ENCODE measurements around the gene CASD1. TPM values are rescaled to one million over a fixed set of nuclear protein-coding genes. Genes with fewer than 3 reads are reported as not detected.

The CASD1 gene
- total RNA-seq, 4 donors from 2014 or later: 9.8 to 25.0 (median 14.2) TPM

DNA sequence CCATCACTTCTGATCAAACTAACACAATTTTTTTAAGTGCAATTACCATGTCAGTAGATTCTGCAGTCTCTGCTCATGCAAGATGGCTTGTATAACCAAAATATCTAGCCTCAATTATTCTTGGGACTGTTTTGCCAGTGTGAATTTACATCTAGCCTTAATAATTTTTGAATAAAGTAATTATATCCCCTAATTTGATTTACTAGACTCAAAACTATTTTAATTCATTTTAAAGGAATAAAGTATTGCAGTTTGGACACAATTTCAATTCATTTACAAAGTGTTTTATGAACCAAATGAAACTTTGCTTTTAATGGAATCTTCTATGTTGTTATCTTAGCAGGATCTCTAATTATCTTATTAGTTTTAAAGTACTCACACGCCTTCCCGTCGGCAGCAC is 90.7 kb downstream of the CASD1 start:
- Histone ChIP-seq H3K4me1 (no peaks in the 10 kb centered on the region), H3K4me3 (no peak overlapping the region), H3K9me3 (no peaks in the 10 kb centered on the region), H3K36me3 (no peaks in the 10 kb centered on the region), H3K27ac (no peak overlapping the region), H3K27me3 (no peaks in the 10 kb centered on the region)
- no peak for TF ChIP-seq POLR2A (IDR thresholded peaks at IDR 0.05)
- TF ChIP-seq, protein P1, sequence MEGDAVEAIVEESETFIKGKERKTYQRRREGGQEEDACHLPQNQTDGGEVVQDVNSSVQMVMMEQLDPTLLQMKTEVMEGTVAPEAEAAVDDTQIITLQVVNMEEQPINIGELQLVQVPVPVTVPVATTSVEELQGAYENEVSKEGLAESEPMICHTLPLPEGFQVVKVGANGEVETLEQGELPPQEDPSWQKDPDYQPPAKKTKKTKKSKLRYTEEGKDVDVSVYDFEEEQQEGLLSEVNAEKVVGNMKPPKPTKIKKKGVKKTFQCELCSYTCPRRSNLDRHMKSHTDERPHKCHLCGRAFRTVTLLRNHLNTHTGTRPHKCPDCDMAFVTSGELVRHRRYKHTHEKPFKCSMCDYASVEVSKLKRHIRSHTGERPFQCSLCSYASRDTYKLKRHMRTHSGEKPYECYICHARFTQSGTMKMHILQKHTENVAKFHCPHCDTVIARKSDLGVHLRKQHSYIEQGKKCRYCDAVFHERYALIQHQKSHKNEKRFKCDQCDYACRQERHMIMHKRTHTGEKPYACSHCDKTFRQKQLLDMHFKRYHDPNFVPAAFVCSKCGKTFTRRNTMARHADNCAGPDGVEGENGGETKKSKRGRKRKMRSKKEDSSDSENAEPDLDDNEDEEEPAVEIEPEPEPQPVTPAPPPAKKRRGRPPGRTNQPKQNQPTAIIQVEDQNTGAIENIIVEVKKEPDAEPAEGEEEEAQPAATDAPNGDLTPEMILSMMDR (IDR thresholded peaks at IDR 0.05 in 4 of 5, conservative IDR thresholded peaks at IDR 0.05 in 1 of 5): no peak
- ATAC-seq (no peak), DNase-seq (no peak)
- intact Hi-C loops (cut with DNase I; ENCODE audit: low total_unique reads) (no loop called here), in situ Hi-C loops (cut with MboI; ENCODE audit: low sequenced_read_pairs in 4 of 4) (no loop called here)

DNA sequence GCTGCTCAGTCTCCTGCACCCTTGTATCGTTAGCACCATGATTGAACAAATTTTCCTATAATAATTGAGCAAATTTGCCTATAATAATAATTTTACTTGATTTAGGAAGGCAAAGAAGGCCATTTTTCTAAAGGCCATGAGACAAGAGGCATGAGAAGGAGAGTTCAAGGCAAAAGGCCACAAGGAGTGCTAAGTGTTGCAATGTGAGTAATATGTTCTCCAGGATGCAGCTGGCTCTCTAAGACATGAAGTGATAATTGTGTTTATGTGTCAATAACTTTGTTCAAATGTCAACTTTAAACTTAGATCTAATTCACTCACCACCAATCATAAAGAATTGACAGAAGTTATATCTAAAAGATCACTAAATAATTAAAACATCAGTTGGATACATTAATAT is 92.6 kb downstream of the CASD1 start:
- TF ChIP-seq, protein P1 (IDR thresholded peaks at IDR 0.05 in 4 of 5, conservative IDR thresholded peaks at IDR 0.05 in 1 of 5): no peak
- no peak for TF ChIP-seq POLR2A (IDR thresholded peaks at IDR 0.05)
- no peaks in the 10 kb centered on the region for H3K27me3 ChIP-seq
- no peak overlapping the region for H3K4me3 ChIP-seq
- in situ Hi-C loops (cut with MboI; ENCODE audit: low sequenced_read_pairs in 4 of 4): no loop called here
- no peaks in the 10 kb centered on the region for H3K9me3 ChIP-seq
- no peaks in the 10 kb centered on the region for H3K36me3 ChIP-seq
- no peaks in the 10 kb centered on the region for H3K4me1 ChIP-seq
- H3K27ac ChIP-seq: no peak overlapping the region
- DNase-seq: no peak
- intact Hi-C loops (cut with DNase I; ENCODE audit: low total_unique reads): no loop called here
- ATAC-seq: no peak

DNA sequence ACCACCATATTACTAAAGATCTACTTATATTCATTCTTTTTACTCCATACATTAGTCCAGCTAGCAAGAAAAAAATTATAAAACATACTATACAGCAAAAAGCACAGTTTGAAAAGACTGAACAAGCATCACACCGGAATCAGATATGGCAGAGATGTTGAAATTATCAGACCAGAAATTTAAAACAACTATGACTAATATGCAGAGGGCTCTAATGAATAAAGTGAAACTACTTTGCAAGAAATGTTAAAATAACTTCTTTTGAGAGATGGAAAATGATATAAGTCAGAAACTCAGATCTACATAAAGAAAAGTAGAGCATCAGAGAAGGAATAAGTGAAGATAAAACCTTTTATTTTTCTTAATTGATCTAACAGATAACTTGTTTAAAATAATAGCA is 95.4 kb downstream of the CASD1 start:
- Histone ChIP-seq H3K4me3 (no peak overlapping the region), H3K9me3 (no peaks in the 10 kb centered on the region), H3K36me3 (no peaks in the 10 kb centered on the region), H3K4me1 (no peaks in the 10 kb centered on the region), H3K27me3 (no peaks in the 10 kb centered on the region), H3K27ac (no peak overlapping the region)
- in situ Hi-C loops (cut with MboI; ENCODE audit: low sequenced_read_pairs in 4 of 4): no loop called here
- DNase-seq: no peak
- ATAC-seq: no peak
- TF ChIP-seq, protein P1 (IDR thresholded peaks at IDR 0.05 in 4 of 5, conservative IDR thresholded peaks at IDR 0.05 in 1 of 5): no peak
- no peak for TF ChIP-seq POLR2A (IDR thresholded peaks at IDR 0.05)
- intact Hi-C loops (cut with DNase I; ENCODE audit: low total_unique reads): no loop called here

Other genes with a start within 250 kb of the CASD1 start
- 10 to 100 TPM; 11.2 to 43.6 (median 18.7) TPM for gene COL1A2, start 114.9 kb upstream of the CASD1 start, total RNA-seq
- gene SGCE, start 146.3 kb downstream of the CASD1 start, total RNA-seq: 1 to 10 TPM; 5.1 to 8.6 (median 6.1) TPM

All from gastrocnemius medialis (tissue), 4 donors.